ENCODE measurements around the gene ZBTB39. TPM values are rescaled to one million over a fixed set of nuclear protein-coding genes. Genes with fewer than 3 reads are reported as not detected.

The ZBTB39 gene
- total and polyA plus RNA-seq, 2 of the 13 experiments (the other 11 are each of a cell fraction or from before 2014, with no cell fraction given): 6.5 to 6.9 TPM

DNA sequence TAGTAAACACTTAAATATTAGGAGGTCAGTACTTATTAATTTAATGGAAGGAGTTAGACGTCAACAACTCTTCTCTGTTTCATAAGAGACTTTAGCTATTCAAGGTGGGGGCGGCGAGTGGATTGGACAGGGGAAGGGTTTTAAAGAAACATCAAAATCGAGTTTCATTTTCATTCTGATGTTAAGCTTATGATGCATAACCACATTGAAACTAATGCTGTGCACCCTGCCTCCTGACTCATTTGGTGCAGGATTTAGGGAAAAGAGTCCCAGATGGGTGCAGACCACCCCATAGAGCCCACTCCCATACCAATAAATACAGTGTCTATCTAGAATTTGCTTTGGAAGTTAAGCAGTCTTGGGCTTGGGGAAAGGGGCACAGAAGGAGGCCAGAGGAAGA, 7.4 kb downstream of the ZBTB39 start:
- no peak overlapping the region for H3K27ac ChIP-seq (ENCODE audit: extremely low read length, insufficient read depth, low read length)
- no peaks in the 10 kb centered on the region; a peak in 1 of 5 replicates for H3K27me3 ChIP-seq (ENCODE audit: control insufficient read depth in 1 of 2, insufficient read depth in 2 of 2, low read length in 2 of 2)
- no peak overlapping the region for H3K4me2 ChIP-seq (ENCODE audit: low read depth, low read length)
- 83% methylated on average over 4 of the region's 4 CpGs for WGBS (ENCODE audit: low lambda C conversion rate)
- ATAC-seq (no peak), DNase-seq (ENCODE audit: low spot score) (no peak), FAIRE-seq (no peak)
- no peaks in the 10 kb centered on the region for H3K9me3 ChIP-seq (ENCODE audit: low read length)
- POLR2A ChIA-PET: no interaction called here
- H4K20me1 ChIP-seq (ENCODE audit: insufficient read depth, low read length): peaks cover 4% of the 10 kb centered on the region
- CTCF ChIA-PET (ENCODE audit: low intra/inter-chr PET ratio, low total read pairs): no interaction called here
- no peak overlapping the region for H3K4me3 ChIP-seq (replicated peaks in 1 of 3; ENCODE audit: insufficient read depth in 1 of 3, low read depth in 2 of 3, low read length in 3 of 3)
- no TSS peak for BruUV-seq (replicated peaks)
- H3K79me2 ChIP-seq (ENCODE audit: insufficient read depth, low read length): peaks cover 2% of the 10 kb centered on the region
- H3K9ac ChIP-seq (ENCODE audit: insufficient read depth, low read depth, low read length): no peak overlapping the region
- no peak overlapping the region for H2AFZ ChIP-seq (ENCODE audit: low read length)
- TF ChIP-seq, protein P1, sequence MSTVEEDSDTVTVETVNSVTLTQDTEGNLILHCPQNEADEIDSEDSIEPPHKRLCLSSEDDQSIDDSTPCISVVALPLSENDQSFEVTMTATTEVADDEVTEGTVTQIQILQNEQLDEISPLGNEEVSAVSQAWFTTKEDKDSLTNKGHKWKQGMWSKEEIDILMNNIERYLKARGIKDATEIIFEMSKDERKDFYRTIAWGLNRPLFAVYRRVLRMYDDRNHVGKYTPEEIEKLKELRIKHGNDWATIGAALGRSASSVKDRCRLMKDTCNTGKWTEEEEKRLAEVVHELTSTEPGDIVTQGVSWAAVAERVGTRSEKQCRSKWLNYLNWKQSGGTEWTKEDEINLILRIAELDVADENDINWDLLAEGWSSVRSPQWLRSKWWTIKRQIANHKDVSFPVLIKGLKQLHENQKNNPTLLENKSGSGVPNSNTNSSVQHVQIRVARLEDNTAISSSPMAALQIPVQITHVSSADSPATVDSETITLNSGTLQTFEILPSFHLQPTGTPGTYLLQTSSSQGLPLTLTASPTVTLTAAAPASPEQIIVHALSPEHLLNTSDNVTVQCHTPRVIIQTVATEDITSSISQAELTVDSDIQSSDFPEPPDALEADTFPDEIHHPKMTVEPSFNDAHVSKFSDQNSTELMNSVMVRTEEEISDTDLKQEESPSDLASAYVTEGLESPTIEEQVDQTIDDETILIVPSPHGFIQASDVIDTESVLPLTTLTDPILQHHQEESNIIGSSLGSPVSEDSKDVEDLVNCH (CRISPR knock-in tag; IDR thresholded peaks at IDR 0.05): no peak
- no peak for TF ChIP-seq HNRNPK (IDR thresholded peaks at IDR 0.05; ENCODE audit: low read depth, low read length, poor library complexity, severe bottlenecking)
- TF ChIP-seq, protein P2, sequence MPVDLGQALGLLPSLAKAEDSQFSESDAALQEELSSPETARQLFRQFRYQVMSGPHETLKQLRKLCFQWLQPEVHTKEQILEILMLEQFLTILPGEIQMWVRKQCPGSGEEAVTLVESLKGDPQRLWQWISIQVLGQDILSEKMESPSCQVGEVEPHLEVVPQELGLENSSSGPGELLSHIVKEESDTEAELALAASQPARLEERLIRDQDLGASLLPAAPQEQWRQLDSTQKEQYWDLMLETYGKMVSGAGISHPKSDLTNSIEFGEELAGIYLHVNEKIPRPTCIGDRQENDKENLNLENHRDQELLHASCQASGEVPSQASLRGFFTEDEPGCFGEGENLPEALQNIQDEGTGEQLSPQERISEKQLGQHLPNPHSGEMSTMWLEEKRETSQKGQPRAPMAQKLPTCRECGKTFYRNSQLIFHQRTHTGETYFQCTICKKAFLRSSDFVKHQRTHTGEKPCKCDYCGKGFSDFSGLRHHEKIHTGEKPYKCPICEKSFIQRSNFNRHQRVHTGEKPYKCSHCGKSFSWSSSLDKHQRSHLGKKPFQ (CRISPR knock-in tag; IDR thresholded peaks at IDR 0.05; ENCODE audit: insufficient replicate concordance): no peak
- TF ChIP-seq ADNP (CRISPR knock-in tag; IDR thresholded peaks at IDR 0.05): no peak
- no peak for TF ChIP-seq SRSF9 (IDR thresholded peaks at IDR 0.05; ENCODE audit: borderline replicate concordance, insufficient read depth, low read depth, low read length, poor library complexity, severe bottlenecking)
- TF ChIP-seq, protein P3, sequence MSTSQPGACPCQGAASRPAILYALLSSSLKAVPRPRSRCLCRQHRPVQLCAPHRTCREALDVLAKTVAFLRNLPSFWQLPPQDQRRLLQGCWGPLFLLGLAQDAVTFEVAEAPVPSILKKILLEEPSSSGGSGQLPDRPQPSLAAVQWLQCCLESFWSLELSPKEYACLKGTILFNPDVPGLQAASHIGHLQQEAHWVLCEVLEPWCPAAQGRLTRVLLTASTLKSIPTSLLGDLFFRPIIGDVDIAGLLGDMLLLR (CRISPR knock-in tag; IDR thresholded peaks at IDR 0.05): no peak
- TF ChIP-seq NR2F1 (CRISPR knock-in tag; IDR thresholded peaks at IDR 0.05): no peak
- TF ChIP-seq GABPB1 (CRISPR knock-in tag; IDR thresholded peaks at IDR 0.05): no peak
- TF ChIP-seq, protein P4, sequence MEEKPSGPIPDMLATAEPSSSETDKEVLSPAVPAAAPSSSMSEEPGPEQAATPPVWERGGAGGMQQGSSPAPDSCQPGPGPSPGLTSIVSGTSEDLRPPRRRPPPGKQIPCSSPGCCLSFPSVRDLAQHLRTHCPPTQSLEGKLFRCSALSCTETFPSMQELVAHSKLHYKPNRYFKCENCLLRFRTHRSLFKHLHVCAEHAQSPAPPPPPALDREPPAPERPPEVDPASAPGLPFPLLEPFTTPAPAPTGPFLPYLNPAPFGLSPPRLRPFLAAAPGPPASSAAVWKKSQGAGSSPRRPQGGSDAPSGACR (CRISPR knock-in tag; IDR thresholded peaks at IDR 0.05): no peak
- TF ChIP-seq ZNF232 (CRISPR knock-in tag; IDR thresholded peaks at IDR 0.05; ENCODE audit: borderline replicate concordance): no peak
- no peak for TF ChIP-seq FOXK2 (IDR thresholded peaks at IDR 0.05)
- no peak for TF ChIP-seq ZBTB21 (CRISPR knock-in tag; IDR thresholded peaks at IDR 0.05)
- TF ChIP-seq SMAD1 (CRISPR knock-in tag; IDR thresholded peaks at IDR 0.05; ENCODE audit: borderline replicate concordance, low read depth): no peak
- TF ChIP-seq HNRNPUL1 (IDR thresholded peaks at IDR 0.05; ENCODE audit: low read depth, low read length): no peak
- no peak for TF ChIP-seq KLF15 (CRISPR knock-in tag; IDR thresholded peaks at IDR 0.05; ENCODE audit: borderline replicate concordance)
- no peak for TF ChIP-seq AKAP8 (CRISPR knock-in tag; IDR thresholded peaks at IDR 0.05)
- no peak for TF ChIP-seq REXO4 (CRISPR knock-in tag; IDR thresholded peaks at IDR 0.05; ENCODE audit: borderline replicate concordance)
- no peak for TF ChIP-seq WIZ (CRISPR knock-in tag; IDR thresholded peaks at IDR 0.05)
- peaks cover 8 to 26% of the 10 kb centered on the region in 2 experiments for H3K36me3 ChIP-seq (replicated peaks in 1 of 2; ENCODE audit: control insufficient read depth in 1 of 2, insufficient read depth in 2 of 2, low read length in 2 of 2)
- in situ Hi-C loops (cut with HindIII; ENCODE audit: extremely low pct_ligation_motif_present, low pct_unique_long_range_greater_than_20kb) (no loop called here), intact Hi-C loops (cut with micrococcal nuclease; ENCODE audit: unreplicated experiment) (no loop called here)
- H3K4me1 ChIP-seq (ENCODE audit: insufficient read depth, low read length): peaks cover 16% of the 10 kb centered on the region
